Neural cell (in vitro differentiated cells): Measurements from ENCODE around the gene EPS15. TPM values are rescaled to one million over a fixed set of nuclear protein-coding genes. Genes with fewer than 3 reads are reported as not detected.
"Not testable (repeated sequence)": the region's sequence is repeated elsewhere in the genome, so short reads cannot be mapped to it uniquely, and the experiment has no call there.

Experiments
- H2AFZ ChIP-seq: fragments of 200-600, 300-800 bp; sonication (generic), shearing (Covaris generic); 2 replicates; pipeline ENCODE4 v1.6.0; 2014; ENCODE audit warnings: low read depth, mild to moderate bottlenecking, antibody characterized with exemption, low read length, moderate library complexity
- H3F3A ChIP-seq: fragments of 200-600 bp; shearing (Covaris generic); 2 replicates; pipeline ENCODE4 v1.6.1; 2016; ENCODE audit warnings: mild to moderate bottlenecking, moderate library complexity, mixed read lengths, antibody characterized with exemption, low read length; ENCODE audit not compliant: insufficient read depth, poor library complexity, severe bottlenecking
- H3K27ac ChIP-seq: fragments of 200-600, 300-800 bp; sonication (generic), shearing (Covaris generic); 2 replicates; pipeline ENCODE4 v1.5.1; 2014; ENCODE audit warnings: mild to moderate bottlenecking, low read length, moderate library complexity
- H3K27me3 ChIP-seq: fragments of 300-800, 200-600 bp; sonication (generic), shearing (Covaris generic); 2 replicates; pipeline ENCODE4 v1.6.0; 2014; ENCODE audit warnings: mild to moderate bottlenecking, low read depth, low read length, moderate library complexity; ENCODE audit not compliant: insufficient read depth
- H3K36me3 ChIP-seq: fragments of 300-800, 200-600 bp; sonication (generic), shearing (Covaris generic); 2 replicates; pipeline ENCODE4 v1.5.1; 2014; ENCODE audit warnings: mild to moderate bottlenecking, antibody characterized with exemption, low read length, moderate library complexity; ENCODE audit not compliant: insufficient read depth
- H3K4me2 ChIP-seq: fragments of 300-800, 200-600 bp; sonication (generic), shearing (Covaris generic); 2 replicates; pipeline ENCODE4 v1.6.0; 2014; ENCODE audit warnings: mild to moderate bottlenecking, low read length
- H3K4me3 ChIP-seq: fragments of 300-800, 200-600 bp; sonication (generic), shearing (Covaris generic); 2 replicates; pipeline ENCODE4 v1.5.1; 2014; ENCODE audit warnings: mild to moderate bottlenecking, low read length, moderate library complexity
- H3K79me2 ChIP-seq: fragments of 200-600 bp; shearing (Covaris generic); replicated peaks from 2 replicates; pipeline ENCODE4 v1.6.0; 2014; ENCODE audit warnings: mild to moderate bottlenecking, low read length, moderate library complexity; ENCODE audit not compliant: insufficient read depth
- H3K9ac ChIP-seq: fragments of 300-800, 200-600 bp; sonication (generic), shearing (Covaris generic); 2 replicates; pipeline ENCODE4 v1.6.1; 2016; ENCODE audit warnings: mild to moderate bottlenecking, low read length, mixed read lengths
- H3K9me2 ChIP-seq: fragments of 200-600 bp; shearing (Covaris generic); 2 replicates; pipeline ENCODE4 v1.6.1; 2016; ENCODE audit warnings: mild to moderate bottlenecking, low read length, mixed read lengths; ENCODE audit not compliant: insufficient read depth
- H3K9me3 ChIP-seq: fragments of 200-600, 300-800 bp; sonication (generic), shearing (Covaris generic); 2 replicates; pipeline ENCODE4 v1.6.1; 2016; ENCODE audit warnings: mild to moderate bottlenecking, mixed run types, low read length, moderate library complexity, mixed read lengths
- H4K20me1 ChIP-seq: fragments of 200-600 bp; shearing (Covaris generic); 2 replicates; pipeline ENCODE4 v1.6.1; 2016; ENCODE audit warnings: mild to moderate bottlenecking, mixed run types; ENCODE audit not compliant: insufficient read depth
- EP300 ChIP-seq: fragments of 450-650 bp; conservative IDR thresholded peaks from 2 replicates; pipeline ENCODE4 v1.6.1; 2014; ENCODE audit warnings: antibody characterized with exemption, mild to moderate bottlenecking, moderate library complexity; ENCODE audit not compliant: poor library complexity, severe bottlenecking
- EZH2 ChIP-seq: fragments of 200-600, 300-800 bp; shearing (Covaris generic), sonication (generic); IDR thresholded peaks from 2 replicates; pipeline ENCODE4 v1.6.1; 2014; ENCODE audit warnings: antibody characterized with exemption, low read length, borderline replicate concordance, mild to moderate bottlenecking; ENCODE audit not compliant: insufficient read depth, poor library complexity, severe bottlenecking
- MXI1 ChIP-seq: fragments of 450-650 bp; conservative IDR thresholded peaks from 2 replicates; pipeline ENCODE4 v1.6.1; 2014; ENCODE audit warnings: antibody characterized with exemption, mild to moderate bottlenecking; ENCODE audit not compliant: poor library complexity, severe bottlenecking
- POLR2AphosphoS5 ChIP-seq: IDR thresholded peaks from 2 replicates; pipeline ENCODE4 v1.6.1; 2012
- RAD21 ChIP-seq: fragments of 450-650 bp; conservative IDR thresholded peaks from 2 replicates; pipeline ENCODE4 v1.6.1; 2014; ENCODE audit warnings: antibody characterized with exemption, mild to moderate bottlenecking, moderate library complexity
- SMC3 ChIP-seq: fragments of 450-650 bp; conservative IDR thresholded peaks from 2 replicates; pipeline ENCODE4 v1.6.1; 2014; ENCODE audit warnings: antibody characterized with exemption, mild to moderate bottlenecking, moderate library complexity; ENCODE audit not compliant: poor library complexity
- TAF1 ChIP-seq: IDR thresholded peaks from 2 replicates; pipeline ENCODE4 v1.6.1; 2012; ENCODE audit warnings: low read depth
- polyA plus RNA-seq: library from polyadenylated mRNA; depleted of rRNA; stranded (reverse); fragments of >200 nt; gene quantifications from 2 replicates; pipeline ENCODE4 v1.2.3, GENCODE V29; 2014
- TF ChIP-seq, protein P1 (sequence below): IDR thresholded peaks from 2 replicates; pipeline ENCODE4 v1.6.1; 2012; ENCODE audit warnings: borderline replicate concordance
- TF ChIP-seq, protein P2 (sequence below): fragments of 450-650 bp; IDR thresholded peaks from 2 replicates; pipeline ENCODE4 v1.5.1; 2014; ENCODE audit warnings: antibody characterized with exemption, mild to moderate bottlenecking, moderate library complexity; ENCODE audit not compliant: poor library complexity, severe bottlenecking

Gene EPS15
- polyA plus RNA-seq, 1 donor from 2014 or later = 101 TPM

DNA sequence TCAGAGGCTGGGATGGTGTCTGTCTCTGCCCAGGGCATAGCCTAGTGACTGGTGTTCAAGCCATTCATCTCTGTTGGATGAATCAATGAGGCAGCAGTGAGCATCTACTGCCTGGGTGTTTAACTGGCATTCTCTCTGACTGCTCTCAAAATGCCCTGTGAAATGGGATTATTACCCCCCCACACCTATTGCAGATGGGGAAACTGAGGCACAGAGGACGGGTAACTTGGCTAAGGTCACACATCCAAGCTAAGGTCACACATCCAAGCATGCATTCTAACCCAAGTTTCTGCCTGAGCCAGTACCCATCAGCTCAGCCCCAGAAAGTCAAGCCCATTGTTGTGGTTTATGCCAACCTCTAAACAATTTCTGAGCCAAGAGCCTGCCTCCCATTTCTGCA, 193.7 kb downstream of the EPS15 start:
- Histone ChIP-seq H3K9me3 (no peaks in the 10 kb centered on the region), H2AFZ (no peak overlapping the region), H3K36me3 (no peaks in the 10 kb centered on the region), H3K4me3 (no peak overlapping the region), H4K20me1 (no peaks in the 10 kb centered on the region), H3K79me2 (no peaks in the 10 kb centered on the region), H3K27me3 (peaks cover 11% of the 10 kb centered on the region), H3K9me2 (no peaks in the 10 kb centered on the region), H3K9ac (no peak overlapping the region), H3K4me2 (no peak overlapping the region), H3K27ac (no peak overlapping the region), H3F3A (no peaks in the 10 kb centered on the region)
- TF ChIP-seq EZH2 = no peak
- TF ChIP-seq MXI1 = no peak
- TF ChIP-seq, protein P1, sequence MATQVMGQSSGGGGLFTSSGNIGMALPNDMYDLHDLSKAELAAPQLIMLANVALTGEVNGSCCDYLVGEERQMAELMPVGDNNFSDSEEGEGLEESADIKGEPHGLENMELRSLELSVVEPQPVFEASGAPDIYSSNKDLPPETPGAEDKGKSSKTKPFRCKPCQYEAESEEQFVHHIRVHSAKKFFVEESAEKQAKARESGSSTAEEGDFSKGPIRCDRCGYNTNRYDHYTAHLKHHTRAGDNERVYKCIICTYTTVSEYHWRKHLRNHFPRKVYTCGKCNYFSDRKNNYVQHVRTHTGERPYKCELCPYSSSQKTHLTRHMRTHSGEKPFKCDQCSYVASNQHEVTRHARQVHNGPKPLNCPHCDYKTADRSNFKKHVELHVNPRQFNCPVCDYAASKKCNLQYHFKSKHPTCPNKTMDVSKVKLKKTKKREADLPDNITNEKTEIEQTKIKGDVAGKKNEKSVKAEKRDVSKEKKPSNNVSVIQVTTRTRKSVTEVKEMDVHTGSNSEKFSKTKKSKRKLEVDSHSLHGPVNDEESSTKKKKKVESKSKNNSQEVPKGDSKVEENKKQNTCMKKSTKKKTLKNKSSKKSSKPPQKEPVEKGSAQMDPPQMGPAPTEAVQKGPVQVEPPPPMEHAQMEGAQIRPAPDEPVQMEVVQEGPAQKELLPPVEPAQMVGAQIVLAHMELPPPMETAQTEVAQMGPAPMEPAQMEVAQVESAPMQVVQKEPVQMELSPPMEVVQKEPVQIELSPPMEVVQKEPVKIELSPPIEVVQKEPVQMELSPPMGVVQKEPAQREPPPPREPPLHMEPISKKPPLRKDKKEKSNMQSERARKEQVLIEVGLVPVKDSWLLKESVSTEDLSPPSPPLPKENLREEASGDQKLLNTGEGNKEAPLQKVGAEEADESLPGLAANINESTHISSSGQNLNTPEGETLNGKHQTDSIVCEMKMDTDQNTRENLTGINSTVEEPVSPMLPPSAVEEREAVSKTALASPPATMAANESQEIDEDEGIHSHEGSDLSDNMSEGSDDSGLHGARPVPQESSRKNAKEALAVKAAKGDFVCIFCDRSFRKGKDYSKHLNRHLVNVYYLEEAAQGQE = no peak
- no peak for TF ChIP-seq POLR2AphosphoS5
- TF ChIP-seq, protein P2, sequence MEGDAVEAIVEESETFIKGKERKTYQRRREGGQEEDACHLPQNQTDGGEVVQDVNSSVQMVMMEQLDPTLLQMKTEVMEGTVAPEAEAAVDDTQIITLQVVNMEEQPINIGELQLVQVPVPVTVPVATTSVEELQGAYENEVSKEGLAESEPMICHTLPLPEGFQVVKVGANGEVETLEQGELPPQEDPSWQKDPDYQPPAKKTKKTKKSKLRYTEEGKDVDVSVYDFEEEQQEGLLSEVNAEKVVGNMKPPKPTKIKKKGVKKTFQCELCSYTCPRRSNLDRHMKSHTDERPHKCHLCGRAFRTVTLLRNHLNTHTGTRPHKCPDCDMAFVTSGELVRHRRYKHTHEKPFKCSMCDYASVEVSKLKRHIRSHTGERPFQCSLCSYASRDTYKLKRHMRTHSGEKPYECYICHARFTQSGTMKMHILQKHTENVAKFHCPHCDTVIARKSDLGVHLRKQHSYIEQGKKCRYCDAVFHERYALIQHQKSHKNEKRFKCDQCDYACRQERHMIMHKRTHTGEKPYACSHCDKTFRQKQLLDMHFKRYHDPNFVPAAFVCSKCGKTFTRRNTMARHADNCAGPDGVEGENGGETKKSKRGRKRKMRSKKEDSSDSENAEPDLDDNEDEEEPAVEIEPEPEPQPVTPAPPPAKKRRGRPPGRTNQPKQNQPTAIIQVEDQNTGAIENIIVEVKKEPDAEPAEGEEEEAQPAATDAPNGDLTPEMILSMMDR = no peak
- TF ChIP-seq EP300 = no peak
- TF ChIP-seq RAD21 = no peak
- TF ChIP-seq TAF1 = no peak
- no peak for TF ChIP-seq SMC3

DNA sequence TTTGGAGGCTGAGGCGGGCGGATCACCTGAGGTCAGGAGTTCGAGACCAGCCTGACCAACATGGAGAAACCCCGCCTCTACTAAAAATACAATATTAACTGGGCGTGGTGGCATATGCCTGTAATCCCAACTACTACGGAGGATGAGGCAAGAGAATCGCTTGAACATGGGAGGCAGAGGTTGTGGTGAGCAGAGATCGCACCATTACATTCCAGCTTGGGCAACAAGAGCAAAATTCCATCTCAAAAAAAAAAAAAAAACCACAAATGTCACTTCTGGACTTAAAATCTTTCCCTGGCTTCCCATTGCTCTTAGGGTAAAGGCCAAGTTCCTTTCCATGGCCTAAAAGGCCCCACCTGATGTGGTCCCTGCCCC, 194.1 kb downstream of the EPS15 start:
- not testable (repeated sequence) for H4K20me1 ChIP-seq, H3K9ac ChIP-seq, H3K79me2 ChIP-seq, H3K9me3 ChIP-seq, H3F3A ChIP-seq, H3K4me3 ChIP-seq, H2AFZ ChIP-seq, H3K36me3 ChIP-seq, H3K9me2 ChIP-seq, H3K27ac ChIP-seq, H3K4me2 ChIP-seq
- H3K27me3 ChIP-seq = peaks cover 10% of the 10 kb centered on the region
